ENCODE measurements around the gene CPNE4.

CPNE4 gene

GRCh38 chr3:131714585-131715220, 320.1 kb downstream of the CPNE4 start:
- Histone ChIP-seq H3K4me3 (ENCODE audit: low read length, poor library complexity, severe bottlenecking) (no peak overlapping the region), H3K36me3 (ENCODE audit: insufficient read depth, low read length) (no peaks in the 10 kb centered on the region), H3K4me2 (ENCODE audit: low read depth, low read length, poor library complexity, severe bottlenecking) (no peak overlapping the region), H3K9me3 (ENCODE audit: insufficient read depth, low read depth, low read length) (no peaks in the 10 kb centered on the region), H3K27me3 (ENCODE audit: insufficient read depth, low read length, poor library complexity, severe bottlenecking) (no peaks in the 10 kb centered on the region), H3K4me1 (ENCODE audit: insufficient read depth, low read length, poor library complexity, severe bottlenecking) (no peaks in the 10 kb centered on the region), H3K9ac (ENCODE audit: low read depth, low read length, poor library complexity, severe bottlenecking) (no peak overlapping the region), H4K20me1 (ENCODE audit: insufficient read depth, low read length, poor library complexity, severe bottlenecking) (no peaks in the 10 kb centered on the region), H2AFZ (ENCODE audit: low read length) (no peak overlapping the region), H3F3A (ENCODE audit: low read depth) (no peaks in the 10 kb centered on the region), H3K79me2 (ENCODE audit: insufficient read depth, low read length) (no peaks in the 10 kb centered on the region), H3K9me2 (replicated peaks; ENCODE audit: low read depth, low read length) (no peaks in the 10 kb centered on the region)
- TF ChIP-seq EZH2phosphoT487 (IDR thresholded peaks at IDR 0.05; ENCODE audit: borderline replicate concordance) (no peak), CTCF (conservative IDR thresholded peaks at IDR 0.05; ENCODE audit: low read length) (no peak)

GRCh38 chr3:131713416-131714123, 321.2 kb downstream of the CPNE4 start:
- no peak overlapping the region for H3K4me3 ChIP-seq (ENCODE audit: low read length, poor library complexity, severe bottlenecking)
- H4K20me1 ChIP-seq (ENCODE audit: insufficient read depth, low read length, poor library complexity, severe bottlenecking) = no peaks in the 10 kb centered on the region
- no peak overlapping the region for H3K4me2 ChIP-seq (ENCODE audit: low read depth, low read length, poor library complexity, severe bottlenecking)
- H3K36me3 ChIP-seq (ENCODE audit: insufficient read depth, low read length) = no peaks in the 10 kb centered on the region
- no peaks in the 10 kb centered on the region for H3F3A ChIP-seq (ENCODE audit: low read depth)
- H3K9me2 ChIP-seq (replicated peaks; ENCODE audit: low read depth, low read length) = no peaks in the 10 kb centered on the region
- H2AFZ ChIP-seq (ENCODE audit: low read length) = no peak overlapping the region
- H3K9me3 ChIP-seq (ENCODE audit: insufficient read depth, low read depth, low read length) = no peaks in the 10 kb centered on the region
- H3K9ac ChIP-seq (ENCODE audit: low read depth, low read length, poor library complexity, severe bottlenecking) = no peak overlapping the region
- no peak for TF ChIP-seq EZH2phosphoT487 (IDR thresholded peaks at IDR 0.05; ENCODE audit: borderline replicate concordance)
- TF ChIP-seq CTCF (conservative IDR thresholded peaks at IDR 0.05; ENCODE audit: low read length) = no peak
- no peaks in the 10 kb centered on the region for H3K4me1 ChIP-seq (ENCODE audit: insufficient read depth, low read length, poor library complexity, severe bottlenecking)
- no peaks in the 10 kb centered on the region for H3K79me2 ChIP-seq (ENCODE audit: insufficient read depth, low read length)
- no peaks in the 10 kb centered on the region for H3K27me3 ChIP-seq (ENCODE audit: insufficient read depth, low read length, poor library complexity, severe bottlenecking)

GRCh38 chr3:131712662-131713061, 322.2 kb downstream of the CPNE4 start:
- Histone ChIP-seq H3F3A (ENCODE audit: low read depth) (no peaks in the 10 kb centered on the region), H3K9ac (ENCODE audit: low read depth, low read length, poor library complexity, severe bottlenecking) (no peak overlapping the region), H3K36me3 (ENCODE audit: insufficient read depth, low read length) (no peaks in the 10 kb centered on the region), H3K4me3 (ENCODE audit: low read length, poor library complexity, severe bottlenecking) (no peak overlapping the region), H3K4me1 (ENCODE audit: insufficient read depth, low read length, poor library complexity, severe bottlenecking) (no peaks in the 10 kb centered on the region), H3K27me3 (ENCODE audit: insufficient read depth, low read length, poor library complexity, severe bottlenecking) (no peaks in the 10 kb centered on the region), H3K9me3 (ENCODE audit: insufficient read depth, low read depth, low read length) (no peaks in the 10 kb centered on the region), H2AFZ (ENCODE audit: low read length) (no peak overlapping the region), H4K20me1 (ENCODE audit: insufficient read depth, low read length, poor library complexity, severe bottlenecking) (no peaks in the 10 kb centered on the region), H3K79me2 (ENCODE audit: insufficient read depth, low read length) (no peaks in the 10 kb centered on the region), H3K4me2 (ENCODE audit: low read depth, low read length, poor library complexity, severe bottlenecking) (no peak overlapping the region), H3K9me2 (replicated peaks; ENCODE audit: low read depth, low read length) (no peaks in the 10 kb centered on the region)
- TF ChIP-seq EZH2phosphoT487 (IDR thresholded peaks at IDR 0.05; ENCODE audit: borderline replicate concordance) = no peak
- TF ChIP-seq CTCF (conservative IDR thresholded peaks at IDR 0.05; ENCODE audit: low read length) = no peak
